Posterior cingulate gyrus (tissue), 11 donors: ENCODE data around the gene PSMD14.
A peak's percentile ranks its signal among the peaks of the same experiment; 100 is the strongest.
"Not testable (repeated sequence)": the region's sequence is repeated elsewhere in the genome, so short reads cannot be mapped to it uniquely, and the experiment has no call there.

Source experiments
- DNase-seq, 10 donors: peaks; one replicate each; pipeline versions ENCODE4 v3.0.0 to v3.0.0-alpha.2; 2020 to 2021; ENCODE audit warnings: mixed read lengths in 3 of 10
- intact Hi-C: fragments of 100-400 bp; cut with DNase I; formaldehyde crosslinking; loops from one replicate; pipeline ENCODE4 v1.15.1; 2023

PSMD14 gene

DNA sequence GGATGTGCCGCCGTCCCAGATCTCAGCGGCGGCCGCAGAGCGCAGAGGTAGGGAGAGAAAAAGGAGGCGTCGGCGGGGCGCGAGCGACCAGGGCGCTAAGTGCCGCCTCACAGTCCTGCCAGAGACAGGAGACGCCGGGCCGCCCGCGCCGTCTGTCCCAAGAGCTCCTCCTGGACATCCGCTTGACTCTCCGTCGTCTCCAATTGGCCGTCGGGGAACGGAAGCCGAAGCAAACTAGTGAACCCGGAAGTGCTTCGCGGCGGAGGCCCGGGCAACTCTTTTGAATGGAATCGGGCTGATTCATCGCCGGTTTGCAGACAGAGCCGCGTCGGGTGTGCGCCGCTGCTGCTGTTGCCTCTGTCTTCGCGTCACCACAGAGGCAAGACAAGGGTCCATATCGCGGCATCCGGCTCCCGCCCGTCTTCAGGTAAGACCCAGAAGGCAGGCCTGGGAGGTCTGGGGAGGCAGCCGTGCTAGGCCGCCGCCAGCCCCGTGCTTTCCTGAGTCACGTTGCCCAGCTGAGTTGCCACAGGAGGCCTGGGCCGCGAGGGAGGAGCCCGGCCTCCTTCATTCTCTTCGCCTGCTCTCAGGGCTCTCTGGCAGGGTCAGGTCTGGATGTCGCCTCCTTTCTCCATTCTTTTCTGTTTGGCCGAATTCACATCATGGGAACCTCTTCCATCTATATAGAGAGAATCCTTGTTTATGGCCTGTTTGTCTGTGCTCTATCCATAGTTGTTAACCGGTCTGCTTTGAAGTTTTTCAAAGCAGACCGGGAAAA lies at the start of gene PSMD14:
Gene PSMD14 (plus strand): TSS at position 248 of the 778 bp plus-strand sequence. CDS start 10,401 bp downstream, outside the sequence.
- intact Hi-C loops = loop anchor here (5.0 to 10.0 kb wide), 2 partner anchors 71 to 106 kb away; partner anchors contain the start of gene TBR1
- DNase-seq = peak; percentile 86 to 98 (median 92)

DNA sequence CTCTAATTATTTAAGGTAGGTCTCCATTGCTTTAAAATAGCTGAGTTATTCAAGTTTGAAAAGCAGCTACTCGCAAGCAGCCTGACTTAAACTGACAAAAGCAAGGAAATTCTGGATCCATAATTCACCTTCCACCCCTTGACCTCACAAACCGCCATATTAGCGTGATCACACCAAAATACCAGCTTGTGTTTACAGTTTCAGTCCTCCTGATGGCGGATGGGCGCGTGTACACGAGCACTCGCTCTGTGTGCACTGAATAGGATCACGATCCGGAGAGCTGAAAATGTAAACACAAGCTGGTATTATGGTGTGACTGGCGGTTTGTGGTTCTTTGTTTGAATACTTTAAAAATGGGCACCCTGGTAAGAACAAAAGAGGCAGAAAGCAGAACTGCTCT lies 42.4 kb upstream of the PSMD14 start:
- no peak for DNase-seq
- intact Hi-C loops = no loop called here

DNA sequence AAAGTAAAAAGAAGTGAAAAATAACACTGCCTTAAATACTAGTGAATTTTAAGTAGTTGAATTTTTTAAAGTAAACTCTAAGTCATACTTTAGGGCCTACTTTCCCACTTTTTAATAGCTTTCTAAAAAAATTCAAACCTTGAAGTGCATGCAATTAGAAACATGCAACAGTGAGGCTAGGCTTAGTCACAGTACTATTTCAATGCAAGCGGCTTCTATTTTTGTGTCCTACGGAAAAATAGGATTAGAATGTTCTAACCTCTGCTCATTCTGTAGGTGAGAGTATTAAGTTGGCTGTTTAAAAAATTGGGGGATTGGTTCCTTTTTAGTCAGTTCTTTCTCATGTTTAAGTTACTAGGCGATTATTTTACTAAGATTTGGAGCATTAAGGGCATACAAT lies 39.1 kb upstream of the PSMD14 start:
- no peak for DNase-seq
- intact Hi-C loops = no loop called here

DNA sequence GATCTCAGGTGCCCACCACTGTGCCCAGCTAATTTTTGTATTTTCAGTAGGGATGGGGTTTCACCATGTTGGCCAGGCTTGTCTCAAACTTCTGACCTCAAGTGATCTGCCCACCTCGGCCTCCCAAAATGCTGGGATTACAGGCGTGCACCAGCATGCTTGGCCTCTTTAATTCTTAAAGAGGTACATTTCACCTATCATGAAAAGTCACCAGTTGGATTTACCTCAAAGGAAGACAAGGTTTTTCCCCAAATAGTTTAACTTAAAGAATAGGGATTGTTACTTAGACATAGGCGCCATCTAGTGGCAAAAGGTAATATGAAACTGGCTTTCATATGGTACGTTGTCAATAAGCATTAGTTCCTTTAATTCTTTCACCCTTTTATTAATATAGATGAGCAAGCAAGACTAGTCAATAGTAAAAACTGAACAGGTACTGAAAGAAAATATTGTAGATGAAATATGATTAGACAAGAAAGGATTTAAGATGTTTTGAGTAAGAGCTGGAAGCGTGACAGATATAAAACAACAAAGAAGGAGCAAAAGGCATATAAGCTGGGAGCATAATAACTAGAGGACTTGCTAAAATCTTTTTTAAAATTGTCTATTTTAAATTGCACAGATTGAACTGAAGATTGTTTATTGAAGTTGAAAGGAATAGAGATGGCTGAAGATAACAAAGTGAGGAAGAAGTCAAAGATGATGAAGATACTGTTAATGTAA lies 35.0 kb upstream of the PSMD14 start:
- no peak for DNase-seq
- intact Hi-C loops = loop anchor here (1.0 kb wide), 1 partner anchor 50 kb away; no protein-coding TSS in a partner anchor

DNA sequence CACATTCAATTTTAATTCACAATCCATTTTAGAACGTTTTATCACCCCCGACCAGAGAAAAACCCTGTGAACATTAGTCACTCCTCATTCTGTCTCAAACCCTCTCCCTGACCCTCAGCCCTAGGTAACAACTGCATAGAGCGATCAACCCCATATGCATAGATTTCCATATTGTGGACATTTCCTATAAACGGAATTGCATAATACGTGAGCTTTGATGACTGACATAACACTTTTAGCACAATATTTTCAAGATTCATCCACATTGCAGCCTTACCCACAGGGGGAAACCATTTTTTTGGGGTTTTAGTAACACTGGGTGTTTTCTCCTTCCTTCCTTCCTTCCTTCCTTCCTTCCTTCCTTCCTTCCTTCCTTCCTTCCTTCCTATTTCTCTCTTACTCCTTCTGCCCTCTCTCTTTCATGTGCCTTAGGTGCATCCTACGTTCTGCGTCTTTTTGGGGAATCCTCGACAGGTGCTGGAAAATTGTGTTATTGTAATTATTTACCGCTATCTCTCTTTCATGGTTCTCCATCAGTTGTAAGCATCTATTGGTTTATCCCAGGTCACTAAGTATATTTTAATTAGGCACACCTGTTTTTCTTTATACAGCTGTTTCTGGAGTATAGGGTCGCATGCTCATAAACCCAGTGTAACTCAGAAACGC lies 29.5 kb upstream of the PSMD14 start:
- intact Hi-C loops = not testable (repeated sequence)
- peak in 1 of 10 donors; percentile 24 for DNase-seq

DNA sequence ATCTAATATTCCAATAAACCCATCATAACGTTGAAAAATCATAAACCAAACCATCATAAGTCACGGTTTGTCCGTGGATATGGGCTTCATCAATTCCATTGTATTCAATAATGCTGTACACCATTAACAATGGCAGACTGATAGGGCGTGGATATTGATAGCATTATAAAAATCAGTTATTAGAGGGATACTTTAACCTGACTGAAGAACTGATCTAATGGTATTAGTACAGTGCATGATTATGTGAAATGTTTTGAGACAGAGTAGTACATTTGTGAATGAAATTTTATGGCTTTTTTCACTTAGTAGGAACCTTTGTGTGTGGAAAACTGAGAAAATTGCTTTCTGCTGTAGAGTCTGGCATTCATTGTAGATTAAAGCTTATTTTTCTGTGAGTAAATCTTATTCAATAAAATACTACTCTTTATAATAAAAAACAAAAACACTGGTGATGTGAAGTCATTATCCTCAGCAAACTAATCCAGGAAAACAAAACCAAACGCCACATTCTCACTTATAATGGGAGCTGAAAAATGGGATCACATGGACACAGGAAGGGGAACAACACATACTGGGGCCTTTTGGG lies 28.9 kb upstream of the PSMD14 start:
- intact Hi-C loops, DNase-seq: not testable (repeated sequence)

DNA sequence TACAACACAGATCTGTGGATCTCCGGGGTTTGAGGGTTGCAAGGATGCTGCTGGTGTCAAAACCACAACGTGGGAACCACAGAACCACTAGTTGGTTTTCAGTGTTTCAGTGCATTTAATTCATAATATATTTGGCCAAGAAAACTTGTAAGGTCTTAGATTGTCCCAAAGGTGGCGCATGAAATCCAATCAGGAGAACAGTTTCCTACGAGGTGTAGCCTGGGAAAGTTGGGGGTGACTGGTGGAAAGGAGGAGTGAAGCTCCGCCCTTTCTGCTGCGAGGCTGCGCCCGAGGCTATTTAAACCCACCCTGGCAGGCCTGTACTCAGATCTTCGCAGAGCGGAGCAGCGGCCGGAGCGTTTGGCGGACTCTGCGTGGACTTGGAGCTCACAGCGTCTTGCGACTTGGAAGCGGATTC lies 27.3 kb upstream of the PSMD14 start:
- intact Hi-C loops = not testable (repeated sequence)
- DNase-seq = peak; percentile 15 to 97 (median 62)

DNA sequence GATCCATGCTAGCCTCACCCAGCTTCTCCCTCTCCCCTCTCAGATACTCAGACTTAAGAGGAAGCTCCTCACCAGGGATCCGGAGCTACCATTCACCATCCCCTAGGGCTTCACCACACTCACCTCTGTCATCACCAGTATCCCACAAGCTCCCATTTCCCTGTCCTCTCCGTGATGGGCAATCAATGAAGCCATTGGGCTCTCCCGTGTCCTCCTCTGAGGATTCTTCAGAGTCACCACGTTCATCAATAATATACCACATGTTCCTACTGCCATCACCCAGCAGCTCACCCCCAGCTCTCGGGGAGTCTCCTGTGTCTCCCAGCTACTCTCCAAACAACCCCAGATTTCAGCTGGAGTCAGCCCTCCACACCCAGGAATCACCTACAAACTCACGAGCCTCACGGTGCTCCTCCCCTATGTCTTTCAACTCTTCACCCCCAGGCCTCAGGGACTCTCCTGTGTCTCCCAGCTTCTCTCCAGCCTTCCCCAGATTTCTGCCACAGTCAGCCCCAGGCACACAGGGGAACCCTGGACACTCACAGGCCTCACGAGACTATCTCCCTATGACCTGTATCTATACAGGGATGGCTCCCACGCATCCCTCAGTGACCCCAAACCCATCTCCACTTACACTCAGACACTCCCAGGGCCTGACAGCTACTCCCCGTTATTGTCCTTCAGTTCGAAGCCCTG lies 26.5 kb upstream of the PSMD14 start:
- intact Hi-C loops = not testable (repeated sequence)
- DNase-seq = peak in 1 of 10 donors; percentile 22

DNA sequence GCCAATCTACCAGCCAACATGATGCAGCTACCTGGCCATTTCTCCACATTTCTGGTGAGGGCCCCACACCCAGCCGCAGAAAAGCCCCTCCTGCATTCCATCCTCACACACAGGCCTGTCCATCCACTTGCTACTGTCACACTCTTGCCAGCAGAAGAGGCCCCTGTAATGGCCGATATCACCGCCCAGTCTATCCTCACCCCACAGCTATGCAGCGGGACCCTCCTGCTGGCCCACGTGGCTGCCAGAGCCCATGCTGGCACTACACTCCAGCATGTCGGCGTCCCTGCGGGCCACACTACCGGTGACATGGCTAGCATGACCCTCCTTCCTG lies 25.9 kb upstream of the PSMD14 start:
- DNase-seq, intact Hi-C loops: not testable (repeated sequence)

DNA sequence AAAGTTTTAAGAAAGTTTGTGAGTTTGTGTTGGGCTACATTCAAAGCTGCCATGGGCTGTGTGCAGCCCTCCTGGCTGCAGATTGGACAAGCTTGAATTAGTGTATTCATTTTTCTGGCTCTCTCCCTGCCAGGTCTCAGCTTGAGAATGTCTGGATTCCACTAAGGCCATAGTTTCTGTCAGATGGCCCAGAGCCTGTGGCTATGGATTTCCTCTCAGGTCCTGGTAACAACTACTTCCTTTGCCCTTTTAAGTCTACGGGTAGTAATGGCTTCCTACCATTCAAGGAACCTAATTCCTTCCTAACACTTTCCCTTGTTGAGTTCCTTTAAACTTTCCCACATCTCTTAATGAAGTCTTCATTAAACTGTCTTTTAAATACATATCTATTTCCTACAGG lies 24.3 kb upstream of the PSMD14 start:
- intact Hi-C loops = no loop called here
- no peak for DNase-seq

DNA sequence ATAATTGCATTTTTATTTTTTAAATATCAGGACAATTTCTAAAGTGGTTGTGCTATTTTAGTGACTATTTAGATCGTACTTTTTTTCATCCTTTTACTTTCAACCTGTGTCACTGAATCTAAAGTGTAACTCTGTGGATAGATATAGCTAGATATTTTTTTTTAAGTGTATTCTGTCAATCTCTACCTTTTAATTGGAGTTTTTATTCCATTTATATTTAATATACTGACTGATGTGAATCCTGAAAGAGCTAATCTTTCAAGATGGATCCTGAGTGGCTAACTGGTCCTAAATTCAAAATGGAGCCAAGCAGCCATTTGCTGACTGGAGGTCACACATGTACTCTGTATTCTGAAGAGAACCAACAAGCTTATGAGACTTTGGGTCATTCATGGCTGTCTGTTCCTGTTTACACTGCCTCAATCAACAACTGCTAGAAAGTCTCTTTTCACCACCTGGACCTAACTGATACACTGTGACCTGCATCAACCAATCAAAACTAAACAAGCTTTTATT lies 4.6 kb upstream of the PSMD14 start:
- intact Hi-C loops = loop anchor here (10.0 kb wide), 1 partner anchor 111 kb away; the partner anchor contains the start of gene TBR1
- DNase-seq = no peak

DNA sequence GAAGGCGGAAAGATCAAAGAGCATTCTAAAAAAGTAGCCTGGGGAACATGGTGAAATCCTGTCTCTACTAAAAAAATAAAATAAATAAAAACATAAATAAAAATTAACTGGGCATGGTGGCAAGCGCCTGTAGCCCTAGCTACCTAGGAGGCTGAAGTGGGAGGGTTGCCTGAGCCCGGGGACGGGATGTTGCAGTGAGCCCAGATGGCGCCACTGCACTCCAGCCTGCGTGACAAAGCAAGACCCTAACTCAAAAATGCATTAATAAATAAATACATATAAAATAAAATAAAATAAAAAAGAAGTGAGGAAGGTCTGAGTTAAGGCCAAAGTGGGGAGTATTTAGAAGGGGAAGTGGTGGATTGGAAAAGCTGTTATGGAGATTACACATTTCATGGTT lies 1.3 kb upstream of the PSMD14 start:
- intact Hi-C loops = loop anchor here (5.0 to 10.0 kb wide), 2 partner anchors 70 to 108 kb away; partner anchors contain the start of gene TBR1
- no peak for DNase-seq

DNA sequence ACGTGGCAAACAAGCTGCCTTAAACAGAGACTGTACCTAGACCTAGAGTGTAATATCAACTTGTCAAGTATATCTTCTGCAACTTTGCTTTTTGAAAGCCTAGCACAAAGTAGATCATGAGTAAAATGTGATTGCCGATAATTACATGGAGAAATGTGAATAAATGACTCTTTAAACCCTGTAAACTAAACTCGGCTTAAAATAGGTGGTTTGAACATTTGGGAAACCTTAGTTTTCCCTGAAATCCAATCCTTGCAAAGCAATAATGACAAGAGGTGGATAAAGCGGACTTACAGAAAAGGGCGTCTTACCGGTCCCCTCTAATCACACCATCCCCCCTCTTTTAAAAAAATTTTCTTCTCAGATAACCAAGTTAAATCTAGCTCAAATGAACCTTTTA lies 549 bp upstream of the PSMD14 start:
- no peak for DNase-seq
- intact Hi-C loops = loop anchor here (5.0 to 10.0 kb wide), 2 partner anchors 70 to 107 kb away; partner anchors contain the start of gene TBR1

DNA sequence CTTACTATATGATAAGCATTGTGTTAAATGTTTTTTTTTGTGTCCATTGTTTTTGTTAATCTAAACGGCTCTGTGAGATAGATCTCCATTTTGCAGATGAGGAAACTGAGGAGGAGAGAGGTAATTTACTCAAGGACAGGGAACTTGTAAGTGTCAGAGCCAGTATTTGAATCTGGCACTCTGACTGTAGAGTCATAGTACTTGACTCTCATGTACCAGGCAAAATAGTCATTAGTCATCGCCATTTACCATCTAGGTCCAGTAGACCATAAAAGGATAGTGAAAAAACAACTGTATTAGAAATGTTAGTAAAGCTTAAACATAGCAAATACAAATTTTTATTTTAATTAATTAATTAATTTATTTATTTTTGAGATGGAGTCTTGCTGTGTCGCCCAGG lies 4.8 kb downstream of the PSMD14 start:
- intact Hi-C loops = no loop called here
- no peak for DNase-seq

DNA sequence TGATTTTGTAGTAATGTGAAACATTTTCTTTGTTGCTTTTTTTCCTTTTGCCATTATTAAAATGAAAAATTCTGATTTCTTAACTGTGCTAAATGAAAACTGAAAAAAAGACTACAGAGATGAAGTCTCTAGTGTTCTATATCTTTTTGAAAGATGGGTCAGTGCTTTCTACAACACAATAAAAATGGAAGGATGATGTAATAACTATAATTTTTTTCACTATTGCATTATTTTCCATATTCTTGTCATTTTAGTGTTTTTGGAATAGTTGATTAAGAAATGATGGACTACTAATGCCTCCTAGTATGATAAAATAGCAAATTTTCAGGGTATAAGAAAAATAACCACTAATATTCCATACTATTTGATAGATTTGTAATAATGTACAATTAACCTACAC lies 7.2 kb downstream of the PSMD14 start:
- no peak for DNase-seq
- intact Hi-C loops = no loop called here

DNA sequence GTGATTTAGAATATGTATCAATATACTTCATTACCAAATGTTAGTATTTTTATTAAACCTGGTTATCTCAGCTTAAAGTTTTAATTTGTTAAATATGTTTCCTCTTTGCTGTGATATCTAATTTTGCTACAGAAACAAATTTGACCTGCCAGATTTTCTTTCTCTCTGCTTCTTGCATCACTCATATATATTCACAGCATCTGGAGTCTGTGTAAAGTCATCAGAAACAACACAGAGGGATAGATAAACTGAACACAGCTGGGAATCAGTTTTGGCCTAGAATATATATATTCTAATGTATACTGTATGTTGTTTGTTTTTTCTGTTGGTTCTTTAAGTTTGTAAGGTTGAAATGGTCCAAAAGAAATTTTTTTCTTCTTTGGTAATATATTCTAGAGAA lies 8.5 kb downstream of the PSMD14 start:
- no peak for DNase-seq
- intact Hi-C loops = no loop called here

DNA sequence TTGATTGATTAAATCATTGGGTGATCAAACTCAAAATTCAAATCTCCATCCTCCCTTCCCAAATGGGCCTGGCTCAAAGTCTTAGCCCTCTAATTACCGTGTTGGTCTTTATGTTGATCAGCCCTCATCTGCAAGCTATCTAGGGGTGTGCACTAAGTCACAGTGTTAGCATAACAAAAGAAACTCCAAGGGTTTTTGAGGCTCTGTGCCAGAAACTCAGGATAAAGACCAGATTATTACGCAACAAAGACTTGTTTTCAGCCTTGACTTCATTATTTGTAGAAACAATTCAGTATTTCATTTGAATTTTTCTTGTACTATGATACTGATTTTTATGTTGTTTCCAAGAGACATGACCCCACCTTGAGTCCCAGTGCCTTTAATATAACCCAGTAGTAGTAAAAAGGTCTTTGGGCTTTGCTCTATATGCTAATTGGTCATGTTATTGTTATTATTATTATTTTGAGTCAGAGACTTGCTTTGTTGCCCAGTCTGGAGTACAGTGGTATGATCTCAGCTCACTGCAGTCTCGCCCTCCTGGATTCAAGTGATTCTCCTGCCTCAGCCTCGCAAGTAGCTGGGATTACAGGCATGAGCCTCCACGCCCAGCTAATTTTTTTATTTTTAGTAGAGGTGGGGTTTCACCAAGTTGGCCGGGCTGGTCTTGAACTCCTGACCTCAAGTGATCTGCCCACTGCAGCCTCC lies 13.9 kb downstream of the PSMD14 start:
- no peak for DNase-seq
- intact Hi-C loops = no loop called here

DNA sequence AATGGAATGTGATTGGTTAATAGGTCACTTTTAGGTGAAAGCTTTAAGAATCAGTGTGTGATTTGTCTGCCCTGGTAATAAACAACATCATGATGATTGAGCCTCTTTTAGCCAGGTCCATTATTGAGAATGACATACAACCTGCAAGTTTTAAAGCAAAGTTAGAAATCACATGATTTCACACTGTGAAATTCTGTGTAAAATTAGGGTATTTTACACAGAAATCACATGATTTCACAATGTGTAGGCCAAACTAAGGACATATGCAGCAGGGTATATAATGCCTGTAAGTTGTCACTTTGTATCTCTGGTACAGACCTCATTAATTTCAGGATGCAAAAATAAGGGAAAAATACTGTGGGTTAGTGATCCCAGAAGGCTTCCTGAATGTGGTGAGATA lies 16.7 kb downstream of the PSMD14 start:
- intact Hi-C loops = no loop called here

DNA sequence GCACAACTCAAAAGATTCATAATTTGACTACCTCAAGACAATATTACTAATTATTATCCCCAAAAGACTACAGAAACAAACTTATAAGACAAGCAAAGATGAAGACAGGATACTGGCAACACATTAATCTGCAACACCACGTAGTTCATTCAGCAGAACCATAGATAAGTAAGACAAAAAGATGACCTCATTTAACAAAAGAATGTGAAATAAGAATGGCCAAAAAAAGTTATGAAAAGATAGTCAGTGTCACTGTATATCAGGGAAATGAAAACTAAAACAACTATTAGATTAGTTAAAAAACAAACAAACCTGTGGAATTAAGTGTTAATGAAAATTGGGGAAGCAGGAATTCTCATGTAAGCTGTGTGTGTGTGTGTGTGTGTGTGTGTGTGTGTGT lies 19.4 kb downstream of the PSMD14 start:
- DNase-seq = no peak
- intact Hi-C loops = no loop called here

More for the DNA sequence above, 16.7 kb downstream of the PSMD14 start:
- no peak for DNase-seq
